ENCODE results near the gene CDT1.

DNA sequence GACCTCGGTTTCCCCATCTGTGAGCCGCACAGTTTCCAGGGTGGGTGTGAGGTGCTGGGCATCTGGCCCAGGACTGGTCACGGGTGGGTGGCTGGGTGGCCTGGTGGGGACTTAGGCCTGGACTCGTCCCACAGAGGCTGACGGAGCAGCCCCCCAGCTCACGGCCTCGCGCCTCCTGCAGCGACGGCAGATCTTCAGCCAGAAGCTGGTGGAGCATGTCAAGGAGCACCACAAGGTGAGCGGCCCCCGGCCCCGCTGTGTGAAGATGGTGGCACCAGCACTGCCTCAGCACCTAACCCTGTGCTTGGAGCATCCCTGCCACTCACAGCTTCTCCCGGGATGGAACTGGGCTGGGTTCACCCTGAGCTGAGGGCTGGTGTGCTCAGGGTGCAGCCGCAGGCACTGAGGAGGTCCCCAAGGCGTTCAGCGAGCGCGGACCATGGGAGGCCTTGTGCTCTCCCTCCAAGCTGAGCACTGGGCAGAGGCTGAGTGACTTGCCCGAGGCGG, 2.4 kb downstream of the CDT1 start:
- TF ChIP-seq, protein P1, sequence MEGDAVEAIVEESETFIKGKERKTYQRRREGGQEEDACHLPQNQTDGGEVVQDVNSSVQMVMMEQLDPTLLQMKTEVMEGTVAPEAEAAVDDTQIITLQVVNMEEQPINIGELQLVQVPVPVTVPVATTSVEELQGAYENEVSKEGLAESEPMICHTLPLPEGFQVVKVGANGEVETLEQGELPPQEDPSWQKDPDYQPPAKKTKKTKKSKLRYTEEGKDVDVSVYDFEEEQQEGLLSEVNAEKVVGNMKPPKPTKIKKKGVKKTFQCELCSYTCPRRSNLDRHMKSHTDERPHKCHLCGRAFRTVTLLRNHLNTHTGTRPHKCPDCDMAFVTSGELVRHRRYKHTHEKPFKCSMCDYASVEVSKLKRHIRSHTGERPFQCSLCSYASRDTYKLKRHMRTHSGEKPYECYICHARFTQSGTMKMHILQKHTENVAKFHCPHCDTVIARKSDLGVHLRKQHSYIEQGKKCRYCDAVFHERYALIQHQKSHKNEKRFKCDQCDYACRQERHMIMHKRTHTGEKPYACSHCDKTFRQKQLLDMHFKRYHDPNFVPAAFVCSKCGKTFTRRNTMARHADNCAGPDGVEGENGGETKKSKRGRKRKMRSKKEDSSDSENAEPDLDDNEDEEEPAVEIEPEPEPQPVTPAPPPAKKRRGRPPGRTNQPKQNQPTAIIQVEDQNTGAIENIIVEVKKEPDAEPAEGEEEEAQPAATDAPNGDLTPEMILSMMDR (IDR thresholded peaks at IDR 0.05) = no peak
- TF ChIP-seq RFX5 (IDR thresholded peaks at IDR 0.05; ENCODE audit: low read length) (no peak), MXI1 (IDR thresholded peaks at IDR 0.05; ENCODE audit: low read depth, low read length) (no peak)
- TF ChIP-seq, protein P2, sequence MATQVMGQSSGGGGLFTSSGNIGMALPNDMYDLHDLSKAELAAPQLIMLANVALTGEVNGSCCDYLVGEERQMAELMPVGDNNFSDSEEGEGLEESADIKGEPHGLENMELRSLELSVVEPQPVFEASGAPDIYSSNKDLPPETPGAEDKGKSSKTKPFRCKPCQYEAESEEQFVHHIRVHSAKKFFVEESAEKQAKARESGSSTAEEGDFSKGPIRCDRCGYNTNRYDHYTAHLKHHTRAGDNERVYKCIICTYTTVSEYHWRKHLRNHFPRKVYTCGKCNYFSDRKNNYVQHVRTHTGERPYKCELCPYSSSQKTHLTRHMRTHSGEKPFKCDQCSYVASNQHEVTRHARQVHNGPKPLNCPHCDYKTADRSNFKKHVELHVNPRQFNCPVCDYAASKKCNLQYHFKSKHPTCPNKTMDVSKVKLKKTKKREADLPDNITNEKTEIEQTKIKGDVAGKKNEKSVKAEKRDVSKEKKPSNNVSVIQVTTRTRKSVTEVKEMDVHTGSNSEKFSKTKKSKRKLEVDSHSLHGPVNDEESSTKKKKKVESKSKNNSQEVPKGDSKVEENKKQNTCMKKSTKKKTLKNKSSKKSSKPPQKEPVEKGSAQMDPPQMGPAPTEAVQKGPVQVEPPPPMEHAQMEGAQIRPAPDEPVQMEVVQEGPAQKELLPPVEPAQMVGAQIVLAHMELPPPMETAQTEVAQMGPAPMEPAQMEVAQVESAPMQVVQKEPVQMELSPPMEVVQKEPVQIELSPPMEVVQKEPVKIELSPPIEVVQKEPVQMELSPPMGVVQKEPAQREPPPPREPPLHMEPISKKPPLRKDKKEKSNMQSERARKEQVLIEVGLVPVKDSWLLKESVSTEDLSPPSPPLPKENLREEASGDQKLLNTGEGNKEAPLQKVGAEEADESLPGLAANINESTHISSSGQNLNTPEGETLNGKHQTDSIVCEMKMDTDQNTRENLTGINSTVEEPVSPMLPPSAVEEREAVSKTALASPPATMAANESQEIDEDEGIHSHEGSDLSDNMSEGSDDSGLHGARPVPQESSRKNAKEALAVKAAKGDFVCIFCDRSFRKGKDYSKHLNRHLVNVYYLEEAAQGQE (IDR thresholded peaks at IDR 0.05; ENCODE audit: low read depth, low read length) = no peak

Measured in SK-N-SH (cell line).